Caco-2 (cell line): ENCODE data around the gene HYPK. TPM values are rescaled to one million over a fixed set of nuclear protein-coding genes. Genes with fewer than 3 reads are reported as not detected.

Source experiments
- BruUV-seq: library from RNA; stranded (reverse); fragments of 400-500 nt; replicated peaks from 2 replicates; lab custom pipeline; 2021; lab: Mats Ljungman, UMichigan
- CTCF ChIA-PET: fragments of 300-600 bp; sonication (Branson Sonifier 250); formaldehyde crosslinking; loops from one replicate; lab custom pipeline; 2022; ENCODE audit warnings: antibody characterized with exemption; lab: Charles Lee
- POLR2A ChIA-PET: fragments of 300-600 bp; sonication (Branson Sonifier 250); formaldehyde crosslinking; loops from one replicate; lab custom pipeline; 2022; ENCODE audit warnings: antibody characterized with exemption; lab: Charles Lee
- DNase-seq, 2 experiments: peaks; one replicate each; pipeline versions ENCODE4 v3.0.0 to v3.0.0-alpha.2; 2020 to 2022
- H3K27me3 ChIP-seq: replicated peaks from 2 replicates; pipeline ENCODE4 v1.6.0; 2011; ENCODE audit warnings: low read length; ENCODE audit not compliant: control insufficient read depth, insufficient read depth
- H3K36me3 ChIP-seq: 2 replicates; pipeline ENCODE4 v1.5.1; 2011; ENCODE audit warnings: low read length; ENCODE audit not compliant: control insufficient read depth, insufficient read depth
- H3K4me1 ChIP-seq: fragments of 250-450 bp; sonication (Bioruptor Pico); 2 replicates; pipeline ENCODE4 v1.5.1; 2020; ENCODE audit warnings: mild to moderate bottlenecking
- H3K4me3 ChIP-seq: 2 replicates; pipeline ENCODE4 v1.5.1; 2011; ENCODE audit warnings: low read depth, mild to moderate bottlenecking, control low read depth, low read length
- H3K9me3 ChIP-seq: fragments of 250-450 bp; sonication (Bioruptor Pico); 2 replicates; pipeline ENCODE4 v1.5.1; 2020; ENCODE audit warnings: mild to moderate bottlenecking, moderate library complexity
- H3K27ac Mint-ChIP-seq: one replicate; pipeline ENCODE4 v1.8.0; 2022; ENCODE audit warnings: mixed read lengths; ENCODE audit not compliant: unreplicated experiment
- H3K27me3 Mint-ChIP-seq: one replicate; pipeline ENCODE4 v1.8.0; 2022; ENCODE audit warnings: mixed read lengths; ENCODE audit not compliant: insufficient read depth, unreplicated experiment
- H3K36me3 Mint-ChIP-seq: one replicate; pipeline ENCODE4 v1.8.0; 2022; ENCODE audit warnings: mild to moderate bottlenecking, mixed read lengths; ENCODE audit not compliant: insufficient read depth, unreplicated experiment
- H3K4me1 Mint-ChIP-seq: one replicate; pipeline ENCODE4 v1.8.0; 2022; ENCODE audit warnings: low read depth, mixed read lengths; ENCODE audit not compliant: unreplicated experiment
- H3K4me3 Mint-ChIP-seq: one replicate; pipeline ENCODE4 v1.8.0; 2022; ENCODE audit warnings: mild to moderate bottlenecking, moderate library complexity, mixed read lengths; ENCODE audit not compliant: unreplicated experiment
- H3K9me3 Mint-ChIP-seq: one replicate; pipeline ENCODE4 v1.8.0; 2022; ENCODE audit warnings: mixed read lengths; ENCODE audit not compliant: unreplicated experiment
- CTCF ChIP-seq, 2 experiments: fragments of 200-600 bp in 1 of 2; IDR thresholded peaks; 1 replicate in 1 of 2; 2 replicates in 1 of 2; pipeline versions ENCODE4 v1.5.1 to v1.8.0; 2011 to 2022; ENCODE audit warnings: antibody characterized with exemption in 1 of 2, control low read depth in 1 of 2, inconsistent platforms in 1 of 2, low read depth in 1 of 2, low read length in 1 of 2, mild to moderate bottlenecking in 1 of 2, moderate library complexity in 1 of 2; ENCODE audit not compliant: insufficient read depth in 1 of 2, severe bottlenecking in 1 of 2, unreplicated experiment in 1 of 2
- intact Hi-C: fragments of 100-400 bp; cut with micrococcal nuclease; formaldehyde crosslinking; loops from one replicate; pipeline ENCODE4 v1.10.0; 2022; ENCODE audit not compliant: unreplicated experiment
- total RNA-seq: library from RNA; stranded (reverse); gene quantifications from 2 replicates; pipeline ENCODE4 v1.2.3, GENCODE V29; 2022

Gene HYPK
- total RNA-seq, 1 experiment from 2014 or later: 20.4 TPM

GRCh38 chr15:43763819-43764446, 36.5 kb upstream of the HYPK start:
- Mint-ChIP-seq H3K4me1 (no peaks in the 10 kb centered on the region), H3K27me3 (no peaks in the 10 kb centered on the region), H3K9me3 (no peaks in the 10 kb centered on the region), H3K36me3 (peaks cover 97% of the 10 kb centered on the region), H3K4me3 (no peak overlapping the region), H3K27ac (no peak overlapping the region)
- ChIA-PET POLR2A (no interaction called here), CTCF (no interaction called here)
- no peak for DNase-seq
- Histone ChIP-seq H3K4me3 (no peak overlapping the region), H3K9me3 (no peaks in the 10 kb centered on the region), H3K36me3 (no peaks in the 10 kb centered on the region; the same call in none of the 2 replicates), H3K4me1 (no peaks in the 10 kb centered on the region), H3K27me3 (no peaks in the 10 kb centered on the region)
- BruUV-seq: no TSS peak
- TF ChIP-seq CTCF (IDR thresholded peaks at IDR 0.05; ENCODE audit: insufficient read depth in 1 of 2, low read depth in 1 of 2, low read length in 1 of 2, severe bottlenecking in 1 of 2, unreplicated experiment in 1 of 2): no peak
- intact Hi-C loops: loop anchor here (5.0 kb wide), 1 partner anchor 432 kb away; the partner anchor contains the start of gene LCMT2

- intact Hi-C loops: no loop called here
- Histone ChIP-seq H3K36me3 (peaks cover 1% of the 10 kb centered on the region; the same call in 1 of the 2 replicates), H3K9me3 (no peaks in the 10 kb centered on the region), H3K4me1 (no peaks in the 10 kb centered on the region), H3K27me3 (no peaks in the 10 kb centered on the region), H3K4me3 (no peak overlapping the region)
- Mint-ChIP-seq H3K9me3 (no peaks in the 10 kb centered on the region), H3K4me1 (no peaks in the 10 kb centered on the region), H3K36me3 (peaks cover 85% of the 10 kb centered on the region), H3K27me3 (no peaks in the 10 kb centered on the region), H3K4me3 (no peak overlapping the region), H3K27ac (no peak overlapping the region)
- BruUV-seq: no TSS peak
- TF ChIP-seq CTCF (IDR thresholded peaks at IDR 0.05; ENCODE audit: insufficient read depth in 1 of 2, low read depth in 1 of 2, low read length in 1 of 2, severe bottlenecking in 1 of 2, unreplicated experiment in 1 of 2): peak; percentile 62 to 77
- ChIA-PET CTCF (no interaction called here), POLR2A (no interaction called here)
- peak; percentile 57 to 69 for DNase-seq
These were observed 30.7 kb upstream of the HYPK start for GRCh38 chr15:43769584-43770228.

GRCh38 chr15:43771816-43772215, 28.6 kb upstream of the HYPK start:
- no TSS peak for BruUV-seq
- no peak for DNase-seq
- Mint-ChIP-seq H3K27me3 (no peaks in the 10 kb centered on the region), H3K36me3 (peaks cover 78% of the 10 kb centered on the region), H3K9me3 (no peaks in the 10 kb centered on the region), H3K27ac (no peak overlapping the region), H3K4me3 (no peak overlapping the region), H3K4me1 (no peaks in the 10 kb centered on the region)
- Histone ChIP-seq H3K9me3 (no peaks in the 10 kb centered on the region), H3K4me1 (no peaks in the 10 kb centered on the region), H3K4me3 (no peak overlapping the region), H3K27me3 (no peaks in the 10 kb centered on the region), H3K36me3 (peaks cover 1% of the 10 kb centered on the region; the same call in 1 of the 2 replicates)
- intact Hi-C loops: no loop called here
- TF ChIP-seq CTCF (IDR thresholded peaks at IDR 0.05; ENCODE audit: insufficient read depth in 1 of 2, low read depth in 1 of 2, low read length in 1 of 2, severe bottlenecking in 1 of 2, unreplicated experiment in 1 of 2): no peak
- ChIA-PET POLR2A (no interaction called here), CTCF (no interaction called here)
